Breast epithelium (tissue), 3 donors: Measurements from ENCODE around the gene MIGA2.

Source experiments
- POLR2A ChIP-seq: fragments of 450-650 bp; IDR thresholded peaks from one replicate; pipeline ENCODE4 v1.6.1; 2016; ENCODE audit warnings: antibody characterized with exemption, mild to moderate bottlenecking, moderate library complexity
- POLR2AphosphoS5 ChIP-seq, 3 donors: sonication (generic); formaldehyde crosslinking; IDR thresholded peaks; one replicate each; pipeline ENCODE4 v1.6.1; 2017; ENCODE audit warnings: antibody characterized with exemption in 3 of 3
- TF ChIP-seq, protein P1 (sequence below), 3 donors: fragments of 450-650 bp; IDR thresholded peaks; one replicate each; pipeline ENCODE4 v1.5.1; 2016 to 2017; ENCODE audit warnings: antibody characterized with exemption in 3 of 3, mild to moderate bottlenecking in 3 of 3, moderate library complexity in 3 of 3

DNA sequence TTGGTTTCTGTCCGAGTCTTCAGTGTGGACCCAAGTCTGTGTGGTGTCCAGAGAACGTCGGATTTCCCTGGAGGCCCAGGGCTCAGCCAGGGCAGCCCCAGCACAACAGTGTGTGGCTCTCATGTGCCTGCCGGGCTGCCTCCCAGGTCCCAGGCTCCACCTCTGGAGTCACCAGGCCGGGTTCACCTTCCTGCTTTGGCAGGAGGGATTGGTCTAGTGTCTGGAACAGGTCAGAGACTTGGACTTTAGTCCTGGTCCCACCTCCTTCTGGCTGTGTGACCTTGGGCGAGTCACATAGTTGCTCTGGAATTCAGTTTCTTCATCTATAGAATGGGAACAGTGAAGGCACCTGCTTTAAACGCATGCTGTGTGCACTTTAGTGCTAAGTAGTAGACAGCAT, 47.7 kb downstream of the MIGA2 start:
- TF ChIP-seq, protein P1, sequence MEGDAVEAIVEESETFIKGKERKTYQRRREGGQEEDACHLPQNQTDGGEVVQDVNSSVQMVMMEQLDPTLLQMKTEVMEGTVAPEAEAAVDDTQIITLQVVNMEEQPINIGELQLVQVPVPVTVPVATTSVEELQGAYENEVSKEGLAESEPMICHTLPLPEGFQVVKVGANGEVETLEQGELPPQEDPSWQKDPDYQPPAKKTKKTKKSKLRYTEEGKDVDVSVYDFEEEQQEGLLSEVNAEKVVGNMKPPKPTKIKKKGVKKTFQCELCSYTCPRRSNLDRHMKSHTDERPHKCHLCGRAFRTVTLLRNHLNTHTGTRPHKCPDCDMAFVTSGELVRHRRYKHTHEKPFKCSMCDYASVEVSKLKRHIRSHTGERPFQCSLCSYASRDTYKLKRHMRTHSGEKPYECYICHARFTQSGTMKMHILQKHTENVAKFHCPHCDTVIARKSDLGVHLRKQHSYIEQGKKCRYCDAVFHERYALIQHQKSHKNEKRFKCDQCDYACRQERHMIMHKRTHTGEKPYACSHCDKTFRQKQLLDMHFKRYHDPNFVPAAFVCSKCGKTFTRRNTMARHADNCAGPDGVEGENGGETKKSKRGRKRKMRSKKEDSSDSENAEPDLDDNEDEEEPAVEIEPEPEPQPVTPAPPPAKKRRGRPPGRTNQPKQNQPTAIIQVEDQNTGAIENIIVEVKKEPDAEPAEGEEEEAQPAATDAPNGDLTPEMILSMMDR (IDR thresholded peaks at IDR 0.05) = no peak
- TF ChIP-seq POLR2A (no peak), POLR2AphosphoS5 (IDR thresholded peaks at IDR 0.05) (no peak)
